HepG2 (cell line): ENCODE results near the gene CCNH. TPM values are rescaled to one million over a fixed set of nuclear protein-coding genes. Genes with fewer than 3 reads are reported as not detected.

Experiments
- ATAC-seq: fragments of 200-7000 bp; cut with Tn5 transposase; 3 replicates; pipeline ENCODE4 v1.9.1; 2020; ENCODE audit warnings: mild to moderate bottlenecking, moderate library complexity
- BruUV-seq: library from RNA; stranded (reverse); fragments of 400-500 nt; replicated peaks from 2 replicates; lab custom pipeline; 2021; lab: Mats Ljungman, UMichigan
- CTCF ChIA-PET: fragments of 300-600 bp; formaldehyde crosslinking; extraction: SDS; loops from one replicate; lab custom pipeline; 2021; ENCODE audit warnings: low total read pairs, inconsistent platforms, low intra/inter-chr PET ratio; lab: Yijun Ruan, JAX
- POLR2A ChIA-PET: fragments of 350-600 bp; sonication (Branson Sonifier 250); formaldehyde crosslinking; loops from one replicate; lab custom pipeline; 2020; ENCODE audit warnings: antibody characterized with exemption, inconsistent platforms; lab: Yijun Ruan, JAX
- DNase-seq: peaks from one replicate; pipeline ENCODE4 v3.0.0-alpha.2; 2015; ENCODE audit warnings: low spot score
- FAIRE-seq: peaks from 3 replicates; lab custom pipeline; 2011; peaks lifted over from hg19 to GRCh38; lab: Jason Lieb, UNC
- H2AFZ ChIP-seq: one replicate; pipeline ENCODE4 v1.6.1; 2011; ENCODE audit warnings: low read length, inconsistent platforms
- H3K27ac ChIP-seq: fragments of 300-600 bp; 3 replicates; pipeline ENCODE4 v1.8.0; 2011; ENCODE audit warnings: mixed run types, mild to moderate bottlenecking, mixed read lengths, low read length, inconsistent platforms; ENCODE audit not compliant: insufficient read depth; ENCODE audit errors: extremely low read length
- H3K27me3 ChIP-seq, 2 experiments: fragments of 200-600 bp in 1 of 2; 2 replicates in 1 of 2; 3 replicates in 1 of 2; pipeline versions ENCODE4 v1.6.0 to v1.8.0; 2011; ENCODE audit warnings: low read length in 2 of 2, mild to moderate bottlenecking in 2 of 2, moderate library complexity in 2 of 2, inconsistent platforms in 1 of 2; ENCODE audit not compliant: insufficient read depth in 2 of 2, control insufficient read depth in 1 of 2
- H3K36me3 ChIP-seq, 2 experiments: fragments of 200-600 bp in 1 of 2; replicated peaks in 1 of 2; 2 replicates in 1 of 2; 3 replicates in 1 of 2; pipeline versions ENCODE4 v1.5.1 to v1.8.0; 2011; ENCODE audit warnings: low read length in 2 of 2, inconsistent platforms in 1 of 2; ENCODE audit not compliant: insufficient read depth in 2 of 2, control insufficient read depth in 1 of 2
- H3K4me1 ChIP-seq: 2 replicates; pipeline ENCODE4 v1.5.1; 2012; ENCODE audit warnings: low read length, inconsistent platforms; ENCODE audit not compliant: insufficient read depth
- H3K4me2 ChIP-seq: 2 replicates; pipeline ENCODE4 v1.6.0; 2011; ENCODE audit warnings: low read depth, low read length, inconsistent platforms
- H3K4me3 ChIP-seq, 3 experiments: fragments of 200-600 bp in 1 of 3; sonication (generic), shearing (Covaris generic) in 1 of 3; replicated peaks in 1 of 3; 2 replicates each; pipeline ENCODE4 v1.5.1; 2011 to 2016; ENCODE audit warnings: low read length in 3 of 3, inconsistent platforms in 2 of 3, low read depth in 2 of 3, mild to moderate bottlenecking in 2 of 3, control low read depth in 1 of 3, mixed read lengths in 1 of 3; ENCODE audit not compliant: insufficient read depth in 1 of 3
- H3K79me2 ChIP-seq: one replicate; pipeline ENCODE4 v1.6.1; 2011; ENCODE audit warnings: low read length, inconsistent platforms; ENCODE audit not compliant: insufficient read depth
- H3K9ac ChIP-seq: 2 replicates; pipeline ENCODE4 v1.6.0; 2011; ENCODE audit warnings: mild to moderate bottlenecking, low read depth, low read length, inconsistent platforms; ENCODE audit not compliant: insufficient read depth
- H3K9me3 ChIP-seq: 2 replicates; pipeline ENCODE4 v1.5.1; 2012; ENCODE audit warnings: mild to moderate bottlenecking, low read length
- H4K20me1 ChIP-seq: 2 replicates; pipeline ENCODE4 v1.6.0; 2011; ENCODE audit warnings: inconsistent platforms, mild to moderate bottlenecking, low read length, moderate library complexity; ENCODE audit not compliant: insufficient read depth
- AFF4 ChIP-seq: sonication (generic); formaldehyde crosslinking; IDR thresholded peaks from 2 replicates; pipeline ENCODE4 v1.4.0; 2020; ENCODE audit warnings: missing genetic modification reagents
- FLYWCH1 ChIP-seq: sonication (generic); formaldehyde crosslinking; IDR thresholded peaks from 2 replicates; pipeline ENCODE4 v1.8.1; 2023; ENCODE audit warnings: mild to moderate bottlenecking, missing genetic modification reagents
- KLF12 ChIP-seq: sonication (generic); formaldehyde crosslinking; IDR thresholded peaks from 2 replicates; pipeline ENCODE4 v1.4.0; 2020; ENCODE audit warnings: missing genetic modification reagents, borderline replicate concordance
- MAFF ChIP-seq: IDR thresholded peaks from 2 replicates; pipeline ENCODE4 v1.6.1; 2011; ENCODE audit warnings: low read depth, low read length, improper control_type of control experiment
- MIER2 ChIP-seq: IDR thresholded peaks from 2 replicates; pipeline ENCODE4 v1.6.1; 2016; ENCODE audit warnings: missing biosample characterization, missing genetic modification reagents
- NAIF1 ChIP-seq: sonication (generic); formaldehyde crosslinking; IDR thresholded peaks from 2 replicates; pipeline ENCODE4 v1.5.0; 2020; ENCODE audit warnings: mild to moderate bottlenecking, missing genetic modification reagents, borderline replicate concordance
- NFYB ChIP-seq: sonication (generic); formaldehyde crosslinking; IDR thresholded peaks from 2 replicates; pipeline ENCODE4 v1.4.0; 2020; ENCODE audit warnings: missing genetic modification reagents
- TEAD2 ChIP-seq: sonication (generic); formaldehyde crosslinking; IDR thresholded peaks from 2 replicates; pipeline ENCODE4 v1.9.0; 2021; ENCODE audit warnings: missing genetic modification reagents
- THYN1 ChIP-seq: sonication (generic); formaldehyde crosslinking; IDR thresholded peaks from 2 replicates; pipeline ENCODE4 v1.8.1; 2023; ENCODE audit warnings: low read depth, mild to moderate bottlenecking, moderate library complexity, missing genetic modification reagents, borderline replicate concordance
- ZNF224 ChIP-seq: sonication (generic); formaldehyde crosslinking; IDR thresholded peaks from 2 replicates; pipeline ENCODE4 v1.5.0; 2020; ENCODE audit warnings: mild to moderate bottlenecking, missing genetic modification reagents
- ZNF260 ChIP-seq: sonication (generic); formaldehyde crosslinking; IDR thresholded peaks from 2 replicates; pipeline ENCODE4 v1.4.0; 2020; ENCODE audit warnings: missing genetic modification reagents, low read depth, mild to moderate bottlenecking, borderline replicate concordance
- ZNF367 ChIP-seq: sonication (generic); formaldehyde crosslinking; IDR thresholded peaks from 2 replicates; pipeline ENCODE4 v1.4.0; 2020; ENCODE audit warnings: missing genetic modification reagents, borderline replicate concordance
- ZNF543 ChIP-seq: sonication (generic); formaldehyde crosslinking; IDR thresholded peaks from 2 replicates; pipeline ENCODE4 v1.4.0; 2020; ENCODE audit warnings: mild to moderate bottlenecking, missing genetic modification reagents
- ZSCAN25 ChIP-seq: sonication (generic); formaldehyde crosslinking; IDR thresholded peaks from 2 replicates; pipeline ENCODE4 v1.8.0; 2022; ENCODE audit warnings: mild to moderate bottlenecking, missing genetic modification reagents
- WGBS: methylation state at CpG from one replicate; pipeline ENCODE4 v1.1.6; 2017; ENCODE audit warnings: low lambda C conversion rate; 5-methylcytosine and 5-hydroxymethylcytosine counted together
- in situ Hi-C: cut with HindIII; loops from 2 replicates; pipeline ENCODE4 v1.10.0; 2017; ENCODE audit warnings: low pct_unique_long_range_greater_than_20kb; ENCODE audit not compliant: extremely low pct_ligation_motif_present
- intact Hi-C: fragments of 100-400 bp; cut with micrococcal nuclease; formaldehyde crosslinking; loops from one replicate; pipeline ENCODE4 v1.10.0; 2022; ENCODE audit not compliant: unreplicated experiment
- polyA plus RNA-seq, 8 experiments: library from polyadenylated mRNA; depleted of rRNA in 3 of 8; stranded (reverse) in 7 of 8; unstranded in 1 of 8; fragments of >200 nt; fragmentation: Illumina TruSeq in 4 of 8; extraction: Trizol in 4 of 8; gene quantifications; 2 replicates each; pipeline versions ENCODE4 v1.2.1 to v1.2.3, GENCODE V29; 2011 to 2016; ENCODE audit warnings: low read depth in 4 of 8, missing spikeins in 1 of 8, mixed read lengths in 1 of 8; ENCODE audit not compliant: insufficient read depth in 1 of 8
- total RNA-seq, 5 experiments: library from RNA; depleted of rRNA; stranded (reverse); fragments of >200 nt; fragmentation: Illumina TruSeq; extraction: Trizol; gene quantifications; 2 replicates each; pipeline ENCODE4 v1.2.3, GENCODE V29; 2016; ENCODE audit warnings: low read depth in 1 of 5
- TF ChIP-seq, protein P1 (sequence below): sonication (generic); formaldehyde crosslinking; IDR thresholded peaks from 2 replicates; pipeline ENCODE4 v1.4.0; 2020; ENCODE audit warnings: missing genetic modification reagents

CCNH gene
- total and polyA plus RNA-seq, 2 of the 13 experiments (the other 11 are each of a cell fraction or from before 2014, with no cell fraction given): 42.5 to 94.3 TPM

DNA sequence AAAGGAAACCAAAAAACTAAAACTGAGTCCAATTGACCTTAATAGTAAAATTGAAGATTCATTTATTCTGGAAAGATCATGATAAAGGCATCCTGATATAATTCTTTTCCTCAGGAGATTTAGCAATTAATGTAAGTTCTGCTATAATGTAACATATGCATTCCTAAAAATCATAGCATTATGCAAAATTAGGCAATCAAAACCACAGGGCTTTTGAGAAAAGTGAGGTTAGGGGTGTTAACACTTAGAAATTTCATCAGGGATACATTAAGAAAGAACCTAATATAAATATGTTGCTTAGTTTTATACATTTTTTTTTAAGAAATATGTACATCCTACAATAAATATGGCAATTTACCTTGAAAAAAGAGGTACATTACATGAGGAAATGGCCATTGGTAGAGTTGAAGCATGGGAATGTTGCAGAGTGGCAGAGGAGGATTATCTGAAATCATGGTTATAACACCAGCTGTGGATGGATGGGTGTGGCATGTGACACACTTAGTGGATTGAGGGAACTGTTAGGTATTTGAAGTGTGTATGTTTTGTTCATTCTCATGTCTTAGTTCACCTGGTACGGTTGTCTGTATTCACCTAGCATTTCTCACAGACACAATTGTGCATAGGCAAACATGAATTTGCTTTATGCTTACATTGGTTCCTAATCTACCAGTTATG lies 51.1 kb downstream of the CCNH start:
- Histone ChIP-seq H3K27ac (no peak overlapping the region), H3K79me2 (no peaks in the 10 kb centered on the region), H2AFZ (no peak overlapping the region), H3K36me3 (peaks cover 2 to 13% of the 10 kb centered on the region in 2 experiments; a peak in 3 of 5 replicates), H3K27me3 (no peaks in the 10 kb centered on the region), H3K9me3 (no peaks in the 10 kb centered on the region), H3K4me2 (no peak overlapping the region), H3K4me3 (no peak overlapping the region), H3K9ac (no peak overlapping the region), H3K4me1 (no peaks in the 10 kb centered on the region), H4K20me1 (no peaks in the 10 kb centered on the region)
- no peak for ATAC-seq
- no peak for DNase-seq
- CTCF ChIA-PET: no interaction called here
- 85% methylated on average over 1 of the region's 1 CpG for WGBS
- POLR2A ChIA-PET: no interaction called here
- TF ChIP-seq ZSCAN25 (CRISPR knock-in tag) (no peak), ZNF543 (CRISPR knock-in tag) (no peak), MAFF (no peak), KLF12 (CRISPR knock-in tag) (no peak), NAIF1 (CRISPR knock-in tag) (no peak), TEAD2 (CRISPR knock-in tag) (no peak), ZNF260 (CRISPR knock-in tag) (no peak), NFYB (CRISPR knock-in tag) (no peak), ZNF367 (CRISPR knock-in tag) (no peak), FLYWCH1 (CRISPR knock-in tag) (no peak), ZNF224 (CRISPR knock-in tag) (no peak), THYN1 (CRISPR knock-in tag) (no peak), MIER2 (no peak), AFF4 (CRISPR knock-in tag) (no peak)
- TF ChIP-seq, protein P1, sequence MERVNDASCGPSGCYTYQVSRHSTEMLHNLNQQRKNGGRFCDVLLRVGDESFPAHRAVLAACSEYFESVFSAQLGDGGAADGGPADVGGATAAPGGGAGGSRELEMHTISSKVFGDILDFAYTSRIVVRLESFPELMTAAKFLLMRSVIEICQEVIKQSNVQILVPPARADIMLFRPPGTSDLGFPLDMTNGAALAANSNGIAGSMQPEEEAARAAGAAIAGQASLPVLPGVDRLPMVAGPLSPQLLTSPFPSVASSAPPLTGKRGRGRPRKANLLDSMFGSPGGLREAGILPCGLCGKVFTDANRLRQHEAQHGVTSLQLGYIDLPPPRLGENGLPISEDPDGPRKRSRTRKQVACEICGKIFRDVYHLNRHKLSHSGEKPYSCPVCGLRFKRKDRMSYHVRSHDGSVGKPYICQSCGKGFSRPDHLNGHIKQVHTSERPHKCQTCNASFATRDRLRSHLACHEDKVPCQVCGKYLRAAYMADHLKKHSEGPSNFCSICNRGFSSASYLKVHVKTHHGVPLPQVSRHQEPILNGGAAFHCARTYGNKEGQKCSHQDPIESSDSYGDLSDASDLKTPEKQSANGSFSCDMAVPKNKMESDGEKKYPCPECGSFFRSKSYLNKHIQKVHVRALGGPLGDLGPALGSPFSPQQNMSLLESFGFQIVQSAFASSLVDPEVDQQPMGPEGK: no peak
- in situ Hi-C loops: no loop called here
- intact Hi-C loops: no loop called here
- no TSS peak for BruUV-seq
- no peak for FAIRE-seq
